T1000 (cell line): ENCODE measurements around the gene THRSP.
"Not testable (repeated sequence)": the region's sequence is repeated elsewhere in the genome, so short reads cannot be mapped to it uniquely, and the experiment has no call there.

Source experiments
- DNase-seq: peaks from one replicate; lab custom pipeline; 2025; ENCODE audit warnings: mixed read lengths; lab: John Stamatoyannopoulos, UW

Gene THRSP, protein sequence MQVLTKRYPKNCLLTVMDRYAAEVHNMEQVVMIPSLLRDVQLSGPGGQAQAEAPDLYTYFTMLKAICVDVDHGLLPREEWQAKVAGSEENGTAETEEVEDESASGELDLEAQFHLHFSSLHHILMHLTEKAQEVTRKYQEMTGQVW

DNA sequence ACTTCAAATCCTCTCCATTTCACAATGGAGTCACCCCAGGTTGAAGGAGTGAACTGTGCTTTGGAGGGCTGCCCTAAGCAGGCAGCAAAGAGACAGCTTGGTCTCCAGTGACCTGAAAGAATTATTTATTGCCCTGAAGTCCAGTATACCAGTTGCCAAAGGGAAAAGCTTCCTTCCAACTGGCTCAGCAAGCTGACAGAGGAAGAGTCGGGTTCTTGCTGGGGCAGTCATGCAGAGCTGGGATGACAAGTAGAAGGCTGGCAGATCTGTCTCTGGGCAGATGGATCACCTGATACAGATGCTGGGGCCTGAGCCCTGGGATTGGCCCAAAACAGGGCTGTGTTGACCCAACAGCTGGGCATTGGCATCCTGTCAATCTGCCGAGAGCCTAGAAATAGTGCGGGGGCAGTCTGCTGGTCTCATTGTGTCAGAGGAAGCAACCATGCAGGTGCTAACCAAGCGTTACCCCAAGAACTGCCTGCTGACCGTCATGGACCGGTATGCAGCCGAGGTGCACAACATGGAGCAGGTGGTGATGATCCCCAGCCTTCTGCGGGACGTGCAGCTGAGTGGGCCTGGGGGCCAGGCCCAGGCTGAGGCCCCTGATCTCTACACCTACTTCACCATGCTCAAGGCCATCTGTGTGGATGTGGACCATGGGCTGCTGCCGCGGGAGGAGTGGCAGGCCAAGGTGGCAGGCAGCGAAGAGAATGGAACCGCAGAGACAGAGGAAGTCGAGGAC lies at the start of gene THRSP:
THRSP (plus strand) TSS at position 422 of the 742 bp plus-strand sequence; CDS start at position 443, 21 bp downstream.
- no peak for DNase-seq

DNA sequence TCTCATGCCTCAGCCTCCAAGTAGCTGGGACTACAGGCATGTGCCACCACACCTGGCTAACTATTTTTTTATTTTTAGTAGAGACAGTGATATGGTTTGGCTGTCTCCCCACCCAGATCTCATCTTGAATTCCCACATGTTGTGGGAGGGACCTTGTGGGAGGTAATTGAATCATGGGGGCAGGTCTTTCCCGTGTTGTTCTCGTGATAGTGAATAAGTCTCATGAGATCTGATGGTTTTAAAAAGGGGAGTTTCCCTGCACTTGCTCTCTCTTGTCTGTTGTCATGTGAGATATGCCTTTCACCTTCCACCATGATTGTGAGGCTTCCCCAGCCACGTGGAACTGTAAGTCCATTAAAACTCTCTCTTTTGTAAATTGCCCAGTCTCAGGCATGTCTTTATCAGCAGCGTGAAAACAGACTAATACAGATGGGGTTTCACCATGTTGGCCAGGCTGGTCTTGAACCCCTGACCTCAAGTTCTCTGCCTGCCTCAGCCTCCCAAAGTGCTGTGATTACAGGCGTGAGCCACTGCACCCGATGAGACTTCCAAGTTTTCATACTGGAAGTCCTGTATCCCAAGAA lies 48.6 kb upstream of the THRSP start:
- DNase-seq: not testable (repeated sequence)

DNA sequence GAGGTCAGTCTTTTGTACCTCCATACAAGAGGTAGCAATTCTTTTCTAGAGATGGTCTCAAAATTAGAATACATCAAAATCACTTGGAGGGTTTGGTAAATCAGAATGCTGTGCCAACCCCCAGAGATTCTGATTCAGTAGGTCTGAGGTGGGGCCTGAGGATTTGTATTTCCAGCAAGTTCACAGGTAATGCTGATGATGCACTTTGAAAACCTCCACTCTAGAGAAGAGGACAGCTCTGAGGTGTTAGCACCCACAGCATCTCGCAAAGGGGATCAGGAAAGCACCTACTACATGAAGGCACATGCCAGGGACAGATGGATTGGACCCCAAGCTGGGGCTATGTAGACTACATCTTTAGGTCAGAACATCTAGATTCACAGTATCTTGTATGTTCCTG lies 47.8 kb upstream of the THRSP start:
- no peak for DNase-seq

DNA sequence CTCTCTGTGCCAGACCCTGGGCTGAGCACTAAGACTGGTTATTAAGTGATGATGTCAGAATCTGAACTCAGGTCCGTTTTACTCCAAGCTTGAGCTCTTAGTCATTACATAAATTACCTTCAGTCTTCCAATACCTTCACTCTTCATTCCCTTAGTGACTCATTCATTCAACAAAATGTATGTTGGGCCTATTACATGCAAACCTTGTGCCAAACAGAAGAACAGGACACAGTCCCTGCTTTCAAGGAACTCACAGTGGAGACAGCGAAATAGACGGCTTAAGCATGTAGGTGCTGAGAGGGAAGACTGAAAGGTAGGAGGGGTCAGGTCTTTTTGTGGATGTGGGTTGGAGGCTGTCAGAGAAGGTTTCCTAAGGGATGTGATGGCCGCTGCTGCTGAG lies 43.9 kb upstream of the THRSP start:
- DNase-seq: no peak

DNA sequence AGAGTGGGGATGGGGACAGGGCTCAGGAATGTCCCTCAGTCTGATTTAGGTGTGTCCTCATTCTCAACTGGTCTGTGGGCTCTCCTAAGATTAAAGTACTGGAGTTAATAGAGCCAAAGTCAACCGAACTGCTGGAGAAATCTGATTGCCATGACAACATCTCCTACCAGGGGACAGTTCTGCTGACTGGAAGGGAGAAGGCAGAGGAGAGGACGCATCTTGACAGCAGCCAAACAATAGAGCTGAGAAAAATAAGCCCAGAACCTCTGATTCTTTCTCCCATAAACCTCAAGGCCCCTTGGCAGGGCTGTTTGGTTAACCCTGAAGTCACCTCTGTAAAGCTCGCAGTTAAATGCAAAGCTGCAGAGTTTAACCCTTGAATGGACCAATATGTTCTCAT lies 43.4 kb upstream of the THRSP start:
- no peak for DNase-seq

DNA sequence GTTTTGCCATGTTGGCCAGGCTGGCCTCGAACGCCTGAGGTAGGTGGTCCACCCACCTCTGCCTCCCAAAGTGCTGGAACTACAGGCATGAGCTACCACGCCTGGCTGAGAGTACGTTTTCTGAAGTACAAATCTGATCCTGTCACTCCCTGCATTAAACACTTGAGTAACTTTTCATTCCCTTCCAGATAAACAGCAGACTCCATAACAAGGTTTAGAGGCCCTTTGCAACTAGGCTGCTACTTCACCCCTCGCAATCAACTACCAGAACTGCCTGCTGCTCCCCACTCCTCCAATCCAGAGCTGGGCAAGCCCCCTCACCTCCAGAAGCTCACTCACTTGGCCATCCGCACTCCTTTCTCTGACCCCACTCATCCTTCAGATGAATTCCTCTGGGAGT lies 42.0 kb upstream of the THRSP start:
- DNase-seq: no peak

DNA sequence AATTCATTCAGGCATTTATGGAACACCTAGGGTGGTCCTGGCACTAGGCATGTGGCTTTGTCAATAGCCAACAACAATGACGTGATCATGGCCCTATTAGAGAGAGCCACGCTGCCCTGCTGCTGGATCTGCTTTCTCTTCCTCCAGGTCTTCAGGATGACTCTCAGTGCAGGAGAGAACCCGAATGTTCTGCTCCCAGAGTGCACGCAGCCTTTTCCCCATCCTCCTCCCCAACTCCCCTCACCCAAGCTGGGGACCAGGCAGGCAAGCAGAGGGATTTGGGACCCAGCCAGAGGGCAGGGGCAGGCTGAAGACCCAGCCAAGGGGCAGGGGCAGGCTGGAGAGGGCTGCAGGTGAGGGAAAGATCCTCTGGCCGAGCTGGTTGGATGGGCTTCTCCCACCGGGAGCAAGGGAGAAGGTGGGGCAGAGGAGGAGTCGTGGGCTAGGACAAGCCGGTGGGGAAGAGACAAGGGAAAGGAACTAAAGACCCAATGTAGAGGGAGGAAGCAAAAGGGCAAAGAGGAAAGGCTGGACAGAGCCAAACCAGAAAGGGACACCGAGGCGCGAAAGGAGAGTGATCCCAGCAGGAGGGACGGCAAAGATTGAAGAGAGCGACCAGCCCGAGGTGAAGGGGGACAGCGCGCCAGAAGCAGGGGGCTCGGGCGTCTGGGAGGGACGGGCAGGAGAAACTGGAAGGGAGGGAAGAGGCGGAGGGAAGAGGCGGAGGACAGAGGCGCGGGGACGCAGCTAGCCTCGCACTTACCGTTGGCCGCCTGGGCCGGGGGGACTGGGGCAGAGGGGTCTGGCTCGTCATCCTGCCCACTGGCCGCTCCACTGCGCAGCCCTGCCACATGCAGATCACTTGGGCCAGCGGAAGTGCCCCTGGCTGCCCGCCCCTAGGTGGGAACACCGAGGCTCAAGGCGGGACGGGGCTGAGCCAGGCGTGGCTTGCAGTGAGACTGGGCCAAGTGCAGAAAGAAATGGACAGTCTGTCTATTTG lies 41.0 kb upstream of the THRSP start, which contains the start of gene KCTD14:
KCTD14 (minus strand) TSS at position 880 of the 1,000 bp plus-strand sequence; CDS start at position 853, 27 bp downstream.
- DNase-seq: no peak

DNA sequence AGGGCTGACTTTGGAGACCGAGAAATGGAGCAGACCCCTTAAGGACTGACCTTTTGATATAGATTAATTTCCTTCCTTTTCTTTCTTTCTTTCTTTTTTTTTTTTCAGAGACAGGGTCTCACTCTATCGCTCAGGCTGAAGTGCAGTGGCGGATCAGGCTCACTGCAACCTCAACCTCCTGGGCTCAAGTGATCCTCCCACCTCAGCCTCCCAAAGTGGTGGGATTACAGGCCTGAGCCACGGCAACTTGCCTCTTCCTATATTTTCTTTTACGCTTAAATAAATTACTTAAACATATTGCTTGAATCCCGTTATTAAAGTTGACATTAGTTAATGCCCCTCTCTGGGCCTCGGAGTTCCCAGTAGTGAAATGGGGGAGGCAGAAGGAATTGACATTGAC lies 40.2 kb upstream of the THRSP start:
- DNase-seq: no peak

DNA sequence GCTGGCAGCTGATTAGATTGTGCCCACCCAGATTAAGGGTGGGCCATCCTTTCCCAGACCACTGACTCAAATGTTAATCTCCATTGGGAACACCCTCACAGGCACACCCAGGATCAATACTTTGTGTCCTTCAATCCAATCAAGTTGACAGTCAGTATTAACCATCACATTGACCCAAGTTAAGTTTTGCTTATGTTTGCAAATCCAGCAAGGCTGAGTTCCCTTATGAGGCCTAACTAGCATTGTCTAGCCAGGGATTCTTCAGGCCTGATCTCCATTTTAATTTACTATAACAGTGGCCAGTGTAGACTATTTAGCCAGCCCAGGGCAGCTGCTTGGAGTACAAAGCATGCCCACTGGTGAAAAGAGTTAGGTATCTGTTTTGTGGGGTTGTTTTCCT lies 38.3 kb upstream of the THRSP start:
- DNase-seq: no peak

DNA sequence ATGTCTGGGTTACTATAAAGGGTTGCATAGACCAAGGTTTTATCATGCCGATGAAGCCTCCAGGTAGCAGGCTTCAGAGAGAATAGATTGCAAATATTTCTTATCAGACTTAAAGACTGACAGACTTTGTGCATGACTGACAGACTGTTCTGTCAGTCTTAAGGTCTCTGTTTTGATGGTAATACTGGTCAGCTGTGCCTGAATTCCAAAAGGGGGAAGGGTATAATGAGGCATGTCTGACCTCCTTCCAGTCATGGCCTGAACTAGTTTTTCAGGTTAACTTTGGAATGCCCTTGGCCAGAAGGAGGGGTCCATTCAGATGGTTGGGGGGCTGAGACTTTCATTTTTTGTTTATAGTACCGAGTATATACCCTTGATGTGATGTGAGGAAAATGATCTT lies 35.9 kb upstream of the THRSP start:
- no peak for DNase-seq

DNA sequence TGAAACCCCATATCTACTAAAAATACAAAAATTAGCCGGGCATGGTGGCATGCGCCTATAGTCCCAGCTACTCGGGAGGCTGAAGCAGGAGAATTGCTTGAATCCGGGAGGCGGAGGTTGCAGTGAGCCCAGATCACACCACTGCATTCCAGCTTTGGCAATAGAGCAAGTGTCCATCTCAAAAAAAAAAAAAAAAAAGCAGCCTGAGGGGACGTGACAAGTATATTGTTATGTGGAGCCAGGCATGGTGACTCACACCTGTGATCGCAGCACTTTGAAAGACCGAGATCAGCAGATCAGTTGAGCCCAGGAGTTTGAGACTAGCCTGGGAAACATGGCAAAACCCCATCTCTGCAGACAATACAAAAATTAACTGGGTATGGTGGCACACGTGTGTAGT lies 35.2 kb upstream of the THRSP start:
- DNase-seq: not testable (repeated sequence)

DNA sequence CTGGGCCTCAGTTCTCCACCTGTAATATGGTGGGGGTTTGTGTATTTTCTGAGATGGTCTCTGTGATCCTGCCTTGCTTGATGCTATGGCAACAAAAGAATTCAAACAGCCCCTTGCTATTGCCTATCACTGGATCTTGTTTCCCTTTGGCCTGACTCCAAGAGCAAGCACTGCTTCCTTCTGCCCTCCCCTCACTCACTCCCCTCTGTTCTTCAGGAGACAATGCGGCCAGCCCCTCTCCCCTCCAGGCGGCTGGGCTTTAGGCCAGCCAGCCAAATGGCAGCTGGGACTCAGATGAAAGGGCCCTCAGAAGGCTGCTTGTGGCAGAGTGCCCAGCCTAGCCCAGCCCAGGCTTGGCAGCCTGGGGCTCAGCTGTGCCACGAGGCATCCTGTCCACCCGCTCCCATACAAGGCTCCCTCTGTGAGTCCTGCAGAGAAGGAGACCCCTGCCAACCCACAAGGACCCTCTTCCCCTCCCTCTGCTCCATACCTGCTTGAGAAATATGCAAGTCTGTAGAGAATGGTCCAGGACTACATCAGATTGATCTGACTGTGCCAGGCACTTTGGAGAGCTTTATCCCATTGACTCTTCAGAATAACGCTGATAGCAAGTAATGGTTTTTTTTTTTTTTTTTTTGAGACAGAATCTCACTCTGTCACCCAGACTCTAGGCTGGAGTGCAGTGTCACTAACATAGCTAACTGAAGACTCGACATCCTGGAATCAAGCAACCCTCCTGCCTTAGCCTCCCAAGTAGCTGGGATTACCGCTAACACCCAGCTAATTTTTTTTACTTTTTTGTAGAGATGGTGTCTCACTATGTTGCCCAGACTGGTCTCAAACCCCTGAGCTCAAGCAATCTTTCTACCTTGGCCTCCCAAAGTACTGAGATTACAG lies 33.0 kb upstream of the THRSP start:
- DNase-seq: no peak

DNA sequence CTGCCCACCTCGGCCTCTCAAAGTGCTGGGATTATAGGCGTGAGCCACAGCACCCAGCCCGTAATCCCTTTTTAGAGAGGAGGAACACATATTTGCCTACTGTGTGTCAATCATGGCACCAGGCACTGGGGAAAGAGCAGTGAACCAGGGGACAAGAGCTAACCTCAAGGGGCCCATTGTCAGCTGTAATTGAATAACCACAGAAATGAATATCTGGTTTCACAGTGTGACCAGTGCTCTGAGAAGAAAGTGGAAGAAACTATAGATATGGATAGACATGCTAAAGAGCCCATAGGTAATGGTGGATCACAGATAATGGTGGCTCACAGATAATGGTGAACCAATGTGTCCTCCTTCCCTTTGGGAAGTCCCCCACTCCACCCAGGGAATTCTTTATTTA lies 32.0 kb upstream of the THRSP start:
- no peak for DNase-seq

DNA sequence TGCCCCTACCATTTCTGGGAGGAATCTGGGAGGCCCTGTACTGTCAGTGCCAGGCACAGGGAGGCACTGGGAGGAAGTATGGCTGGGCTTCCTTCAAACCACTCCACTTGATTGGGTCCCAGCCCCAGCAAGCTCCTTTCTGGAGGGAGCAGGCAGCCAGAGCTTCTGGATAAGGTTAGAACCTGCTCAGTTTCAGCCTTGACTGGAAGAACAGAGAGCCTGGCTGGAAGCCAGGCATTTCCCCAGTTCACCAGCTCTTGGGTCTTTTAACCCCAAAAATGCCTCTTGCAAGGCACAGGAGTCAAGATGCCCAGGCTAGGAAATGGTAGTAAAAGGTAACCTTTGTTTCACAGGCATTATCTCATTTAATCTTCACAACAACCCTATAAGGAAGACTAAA lies 31.6 kb upstream of the THRSP start:
- no peak for DNase-seq

DNA sequence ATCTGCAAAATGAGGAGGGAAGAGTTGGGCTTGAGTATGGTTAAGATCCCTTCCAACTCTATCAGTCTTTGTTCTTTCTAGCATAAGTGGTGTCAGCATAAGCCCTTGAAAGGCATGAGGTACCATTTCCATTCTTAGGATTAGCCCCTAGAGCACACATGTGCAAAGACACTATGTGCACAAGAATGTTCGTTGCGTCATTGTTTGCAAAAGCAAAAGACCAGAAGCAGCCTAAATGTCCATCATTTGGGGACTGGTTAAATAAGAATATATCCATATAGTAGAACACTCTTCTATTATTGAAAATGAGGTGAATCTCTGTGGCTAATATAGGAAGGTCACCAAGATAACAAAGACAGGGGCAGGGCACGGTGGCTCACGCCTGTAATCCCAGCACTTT lies 30.6 kb upstream of the THRSP start:
- DNase-seq: no peak

DNA sequence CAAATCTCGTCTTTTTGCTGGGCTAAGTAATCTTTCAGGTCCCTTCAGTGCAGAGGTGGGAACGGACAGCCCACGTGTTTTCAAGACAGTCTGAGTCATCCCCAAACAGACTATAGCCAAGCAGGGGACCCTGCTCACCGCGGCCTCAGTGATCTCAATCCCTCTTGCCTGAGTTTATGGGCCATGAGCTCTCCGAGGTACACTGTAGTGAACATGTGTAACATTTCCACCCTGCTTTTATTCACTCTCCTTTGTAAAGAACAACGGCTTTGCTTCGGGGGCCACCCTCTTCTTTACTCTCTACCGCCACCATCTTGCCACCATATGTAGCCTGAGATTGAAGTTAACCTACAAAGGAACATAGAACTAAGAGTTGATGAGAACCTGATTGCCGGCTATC lies 29.0 kb upstream of the THRSP start:
- no peak for DNase-seq

DNA sequence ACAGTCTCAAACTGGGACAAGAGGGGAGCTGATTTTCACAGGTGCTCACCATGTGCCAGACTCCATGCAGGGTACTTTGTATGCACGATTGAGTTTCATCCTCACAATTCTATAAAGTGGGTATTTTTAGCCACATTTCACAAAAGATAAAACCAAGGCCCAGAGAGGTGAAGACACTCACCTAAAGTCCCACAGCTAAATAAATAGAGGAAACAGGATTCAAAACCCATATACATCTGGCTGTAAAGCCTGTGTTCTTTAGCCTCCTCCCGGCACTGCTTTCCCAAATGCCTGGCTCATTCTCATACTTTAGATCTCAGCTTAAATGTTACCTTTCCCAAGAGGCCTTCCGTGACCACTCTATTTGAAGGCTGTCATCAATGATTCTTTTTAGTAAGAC lies 27.3 kb upstream of the THRSP start:
- no peak for DNase-seq

DNA sequence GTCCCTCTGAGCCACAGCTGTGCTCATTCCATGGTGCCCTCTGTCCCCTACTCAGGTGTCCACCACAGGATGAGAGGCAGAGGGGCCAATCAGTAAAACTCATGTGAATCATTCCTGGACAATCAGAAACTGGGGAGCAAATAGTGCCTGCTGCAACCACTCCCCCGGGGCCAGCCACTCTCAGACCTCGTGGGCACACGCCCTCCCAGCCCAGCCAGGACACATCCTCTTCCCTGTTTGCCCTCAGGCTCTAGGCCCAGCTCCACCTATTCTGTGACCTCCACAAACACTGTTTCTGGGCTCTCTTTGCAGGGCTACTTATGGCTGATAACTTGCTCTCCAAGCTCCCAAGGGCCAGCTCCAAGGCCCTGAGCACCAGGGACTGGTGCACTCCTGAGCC lies 26.6 kb upstream of the THRSP start:
- DNase-seq: no peak

DNA sequence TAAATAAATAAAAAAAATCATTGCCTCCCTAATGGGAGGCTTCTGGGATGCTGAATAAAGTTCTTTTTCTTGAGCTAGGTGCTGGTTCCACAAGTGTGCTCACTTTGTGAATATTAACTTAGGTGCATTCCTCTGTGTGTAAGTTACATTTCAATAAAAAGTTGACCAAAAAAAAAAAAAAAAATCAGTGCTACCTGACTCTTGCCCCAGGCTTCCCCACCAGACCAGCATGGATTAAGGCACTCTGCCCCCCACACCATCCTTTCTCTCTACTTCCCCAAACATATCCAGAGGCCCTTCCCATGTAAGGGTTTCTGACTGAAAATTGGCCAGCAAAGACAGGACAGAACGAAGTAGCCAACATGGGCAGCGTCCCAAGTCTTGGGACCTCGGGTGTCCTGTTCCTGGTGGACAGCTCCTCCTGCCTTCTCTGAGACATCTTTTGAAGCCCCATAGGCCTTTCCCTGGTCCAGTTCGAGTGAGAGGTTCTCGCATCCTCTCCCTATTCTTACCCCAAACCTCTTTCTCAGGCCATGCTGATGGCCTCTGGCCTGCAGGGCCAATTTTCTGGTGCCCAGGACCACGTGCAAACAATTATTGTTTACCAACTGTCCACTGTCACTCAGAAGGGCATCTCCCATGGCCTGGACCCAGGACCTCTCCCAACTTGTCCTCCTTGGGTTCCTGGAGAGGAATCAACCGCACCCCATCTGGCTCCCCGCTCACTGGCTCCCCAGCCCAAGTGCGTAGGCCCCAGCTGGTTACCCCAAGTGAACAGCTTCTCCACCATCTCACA lies 25.6 kb upstream of the THRSP start:
- DNase-seq: no peak

DNA sequence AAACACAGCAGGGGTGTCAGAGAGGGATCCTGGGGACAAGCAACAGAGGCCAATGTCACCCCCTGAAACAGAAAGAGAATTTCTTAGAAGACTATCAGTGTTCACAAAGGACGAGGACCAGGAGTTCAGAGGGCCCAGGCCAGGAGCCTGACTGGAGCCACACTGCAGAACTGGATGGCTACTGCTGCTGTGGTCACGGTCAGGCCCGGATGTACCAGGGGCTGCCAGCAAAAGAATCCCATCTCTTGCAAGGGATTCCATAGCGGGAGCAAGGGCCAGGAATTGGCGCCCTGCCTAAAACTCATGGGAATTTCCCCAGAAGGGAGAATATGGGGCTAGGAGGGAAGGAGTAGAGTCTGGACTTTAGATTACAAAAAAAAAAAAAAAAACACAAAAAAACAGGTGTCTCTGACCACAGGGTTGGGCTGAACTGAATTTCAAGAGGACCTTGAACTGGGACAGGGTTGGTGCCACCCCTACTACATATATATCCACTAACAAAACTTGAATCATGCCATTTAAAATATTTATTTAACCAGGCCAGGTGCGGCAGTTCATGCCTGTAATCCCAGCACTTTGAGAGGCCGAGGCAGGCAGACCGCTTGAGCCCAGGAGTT lies 24.9 kb upstream of the THRSP start:
- DNase-seq: no peak
